GM12874 (cell line): ENCODE data around the gene KRT4.

Experiments
- CTCF ChIP-seq: IDR thresholded peaks from 2 replicates; pipeline ENCODE4 v1.5.1; 2011; ENCODE audit warnings: low read depth, mild to moderate bottlenecking, control low read depth, low read length, moderate library complexity; ENCODE audit not compliant: insufficient read depth

Gene KRT4

GRCh38 chr12:52839436-52840105 lies 25.7 kb upstream of the KRT4 start:
- no peak for TF ChIP-seq CTCF

- TF ChIP-seq CTCF: no peak
Observed at GRCh38 chr12:52838609-52839435, 24.9 kb upstream of the KRT4 start.

GRCh38 chr12:52837781-52838608 lies 24.1 kb upstream of the KRT4 start:
- TF ChIP-seq CTCF: no peak

- TF ChIP-seq CTCF: no peak
Observed at GRCh38 chr12:52837413-52837741, 23.5 kb upstream of the KRT4 start.

- no peak for TF ChIP-seq CTCF
Observed at GRCh38 chr12:52836491-52837412, 22.8 kb upstream of the KRT4 start.

GRCh38 chr12:52836042-52836466 lies 22.1 kb upstream of the KRT4 start:
- TF ChIP-seq CTCF: no peak
